Fibroblast of lung (primary cell): ENCODE measurements around the gene VPS54. TPM values are rescaled to one million over a fixed set of nuclear protein-coding genes. Genes with fewer than 3 reads are reported as not detected.
A peak's percentile ranks its signal among the peaks of the same experiment; 100 is the strongest.

ENCODE experiments used
- DNase-seq, 2 donors: peaks; one replicate each; pipeline versions ENCODE4 v3.0.0 to v3.0.0-alpha.2; 2010; ENCODE audit warnings: low read depth in 2 of 2
- H2AFZ ChIP-seq: 2 replicates; pipeline ENCODE4 v1.5.1; 2012; ENCODE audit warnings: low read length, control low read depth, inconsistent platforms
- H3K27ac ChIP-seq: 2 replicates; pipeline ENCODE4 v1.5.1; 2011; ENCODE audit warnings: low read length, control low read depth; ENCODE audit not compliant: insufficient read depth
- H3K27me3 ChIP-seq: 2 replicates; pipeline ENCODE4 v1.5.1; 2011; ENCODE audit warnings: mild to moderate bottlenecking, low read length; ENCODE audit not compliant: control insufficient read depth, insufficient read depth
- H3K36me3 ChIP-seq: 2 replicates; pipeline ENCODE4 v1.5.1; 2011; ENCODE audit warnings: low read length; ENCODE audit not compliant: control insufficient read depth, insufficient read depth
- H3K4me1 ChIP-seq: 2 replicates; pipeline ENCODE4 v1.5.1; 2011; ENCODE audit warnings: low read length; ENCODE audit not compliant: control insufficient read depth, insufficient read depth; ENCODE audit errors: extremely low read depth
- H3K4me2 ChIP-seq: 2 replicates; pipeline ENCODE4 v1.5.1; 2011; ENCODE audit warnings: low read length, control low read depth; ENCODE audit not compliant: insufficient read depth; ENCODE audit errors: extremely low read depth
- H3K4me3 ChIP-seq, 4 experiments: fragments of 200-600 bp in 1 of 4; sonication (generic) in 1 of 4; replicated peaks in 1 of 4; 2 replicates each; pipeline ENCODE4 v1.5.1; 2011 to 2016; ENCODE audit warnings: low read length in 4 of 4, low read depth in 3 of 4, mild to moderate bottlenecking in 3 of 4, control low read depth in 2 of 4, inconsistent platforms in 1 of 4, mixed read lengths in 1 of 4; ENCODE audit not compliant: insufficient read depth in 1 of 4; ENCODE audit errors: control extremely low read depth in 1 of 4
- H3K79me2 ChIP-seq: 2 replicates; pipeline ENCODE4 v1.5.1; 2012; ENCODE audit warnings: mild to moderate bottlenecking, low read length, inconsistent platforms; ENCODE audit not compliant: control insufficient read depth, insufficient read depth
- H3K9ac ChIP-seq: 2 replicates; pipeline ENCODE4 v1.5.1; 2011; ENCODE audit warnings: mild to moderate bottlenecking, low read length, control low read depth; ENCODE audit not compliant: insufficient read depth
- H3K9me3 ChIP-seq: 2 replicates; pipeline ENCODE4 v1.5.1; 2012; ENCODE audit warnings: low read depth, low read length; ENCODE audit not compliant: control insufficient read depth, insufficient read depth
- H4K20me1 ChIP-seq: 2 replicates; pipeline ENCODE4 v1.5.1; 2011; ENCODE audit warnings: low read length; ENCODE audit not compliant: control insufficient read depth, insufficient read depth; ENCODE audit errors: extremely low read depth
- CTCF ChIP-seq, 2 donors: IDR thresholded peaks in 1 of 2; conservative IDR thresholded peaks in 1 of 2; 1 replicate in 1 of 2; 2 replicates in 1 of 2; pipeline ENCODE4 v1.5.1; 2011 to 2012; ENCODE audit warnings: low read length in 2 of 2, control low read depth in 1 of 2, inconsistent platforms in 1 of 2, low read depth in 1 of 2, mild to moderate bottlenecking in 1 of 2
- EZH2 ChIP-seq: IDR thresholded peaks from 2 replicates; pipeline ENCODE4 v1.5.1; 2012; ENCODE audit warnings: low read length, control low read depth, mild to moderate bottlenecking; ENCODE audit errors: missing control alignments
- polyA minus RNA-seq: library from RNA; depleted of rRNA, polyadenylated mRNA; stranded (reverse); fragments of >200 nt; gene quantifications from 2 replicates; pipeline ENCODE4 v1.2.3, GENCODE V29; 2011; ENCODE audit warnings: low replicate concordance
- polyA plus RNA-seq, 2 donors: library from polyadenylated mRNA; depleted of rRNA in 1 of 2; stranded (reverse) in 1 of 2; unstranded in 1 of 2; fragments of >200 nt; gene quantifications; 2 replicates each; pipeline ENCODE4 v1.2.1, GENCODE V29; 2011 to 2012; ENCODE audit warnings: missing spikeins in 1 of 2
- total RNA-seq: library from RNA; depleted of rRNA; stranded (reverse); fragments of >200 nt; gene quantifications from 2 replicates; pipeline ENCODE4 v1.2.1, GENCODE V29; 2014

The VPS54 gene, protein sequence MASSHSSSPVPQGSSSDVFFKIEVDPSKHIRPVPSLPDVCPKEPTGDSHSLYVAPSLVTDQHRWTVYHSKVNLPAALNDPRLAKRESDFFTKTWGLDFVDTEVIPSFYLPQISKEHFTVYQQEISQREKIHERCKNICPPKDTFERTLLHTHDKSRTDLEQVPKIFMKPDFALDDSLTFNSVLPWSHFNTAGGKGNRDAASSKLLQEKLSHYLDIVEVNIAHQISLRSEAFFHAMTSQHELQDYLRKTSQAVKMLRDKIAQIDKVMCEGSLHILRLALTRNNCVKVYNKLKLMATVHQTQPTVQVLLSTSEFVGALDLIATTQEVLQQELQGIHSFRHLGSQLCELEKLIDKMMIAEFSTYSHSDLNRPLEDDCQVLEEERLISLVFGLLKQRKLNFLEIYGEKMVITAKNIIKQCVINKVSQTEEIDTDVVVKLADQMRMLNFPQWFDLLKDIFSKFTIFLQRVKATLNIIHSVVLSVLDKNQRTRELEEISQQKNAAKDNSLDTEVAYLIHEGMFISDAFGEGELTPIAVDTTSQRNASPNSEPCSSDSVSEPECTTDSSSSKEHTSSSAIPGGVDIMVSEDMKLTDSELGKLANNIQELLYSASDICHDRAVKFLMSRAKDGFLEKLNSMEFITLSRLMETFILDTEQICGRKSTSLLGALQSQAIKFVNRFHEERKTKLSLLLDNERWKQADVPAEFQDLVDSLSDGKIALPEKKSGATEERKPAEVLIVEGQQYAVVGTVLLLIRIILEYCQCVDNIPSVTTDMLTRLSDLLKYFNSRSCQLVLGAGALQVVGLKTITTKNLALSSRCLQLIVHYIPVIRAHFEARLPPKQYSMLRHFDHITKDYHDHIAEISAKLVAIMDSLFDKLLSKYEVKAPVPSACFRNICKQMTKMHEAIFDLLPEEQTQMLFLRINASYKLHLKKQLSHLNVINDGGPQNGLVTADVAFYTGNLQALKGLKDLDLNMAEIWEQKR
- total RNA-seq (25.7 and 29.7 TPM in 2 replicates), polyA plus RNA-seq (14.8 and 18.4 TPM in 2 replicates), polyA minus RNA-seq (3.2 and 3.7 TPM in 2 replicates)
- 11.9 and 12.0 TPM in 2 replicates for polyA plus RNA-seq (2012)

DNA sequence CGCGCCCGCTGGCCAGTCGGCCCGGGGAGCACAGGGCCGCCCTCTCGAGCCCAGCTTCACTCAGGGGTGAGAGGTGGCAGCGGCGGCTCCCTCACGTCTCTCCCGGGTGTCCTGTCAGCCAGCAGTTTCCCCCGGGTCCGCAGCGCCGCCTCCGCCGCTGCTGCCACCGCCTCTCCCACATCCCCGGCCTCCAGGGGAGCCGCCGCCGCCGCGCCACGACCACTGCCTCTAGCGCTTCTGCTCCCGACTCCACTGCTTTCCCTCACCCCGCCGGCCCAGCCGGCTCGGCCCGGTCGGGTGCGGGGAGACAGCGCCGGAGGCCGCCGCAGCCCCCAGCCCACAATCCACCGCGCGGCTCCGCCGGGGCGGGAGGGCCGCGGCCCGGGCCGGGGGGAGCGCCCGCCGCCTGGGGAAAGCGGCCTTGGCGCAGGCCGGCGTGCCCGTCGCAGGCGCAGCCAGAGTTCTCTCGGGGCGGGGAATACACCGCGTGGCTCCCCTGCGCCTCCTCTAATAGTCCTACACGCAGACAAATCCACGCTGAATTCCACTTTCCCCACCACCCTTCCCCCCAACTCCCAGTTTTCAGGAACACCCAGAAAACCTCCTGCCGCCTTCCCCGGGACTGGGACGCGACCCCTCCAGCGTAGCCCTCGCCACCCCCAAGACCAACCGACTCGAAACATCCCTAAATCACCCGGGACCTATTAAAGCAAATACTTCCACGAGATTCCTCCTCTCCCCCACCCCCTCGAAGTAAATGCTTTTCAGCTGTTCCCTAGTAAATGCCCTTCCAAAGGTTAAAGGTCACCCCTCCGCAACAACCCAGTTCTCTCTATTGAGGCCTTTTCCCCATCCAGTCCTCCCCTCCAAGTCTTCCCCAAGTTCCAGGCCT, at the start of gene VPS54:
Gene VPS54, minus strand, starts transcription at position 346 of the 892 bp plus-strand sequence. CDS start 35,429 bp downstream, outside the sequence.
- Histone ChIP-seq H3K27ac (peak within 1 kb of the TSS; percentile 92), H2AFZ (peak within 1 kb of the TSS; percentile 89), H3K9me3 (no peaks in the 10 kb centered on the region), H3K9ac (peak within 1 kb of the TSS; percentile 82), H3K4me1 (peaks cover 3% of the 10 kb centered on the region), H3K4me3 (peak within 1 kb of the TSS; percentile 67 to 94 (median 80)), H3K4me2 (peak within 1 kb of the TSS; percentile 89), H3K36me3 (no peaks in the 10 kb centered on the region), H3K27me3 (no peaks in the 10 kb centered on the region), H4K20me1 (no peaks in the 10 kb centered on the region), H3K79me2 (peaks cover 42% of the 10 kb centered on the region)
- peak; percentile 64 to 78 for DNase-seq
- TF ChIP-seq EZH2 (no peak), CTCF (conservative IDR thresholded peaks at IDR 0.05 in 1 of 2, IDR thresholded peaks at IDR 0.05 in 1 of 2; ENCODE audit: low read depth in 1 of 2, low read length in 2 of 2) (no peak)

GRCh38 chr2:64067326-64067725, 48.1 kb upstream of the VPS54 start:
- no peak overlapping the region for H3K4me2 ChIP-seq
- H2AFZ ChIP-seq = no peak overlapping the region
- H3K27me3 ChIP-seq = no peaks in the 10 kb centered on the region
- H3K79me2 ChIP-seq = no peaks in the 10 kb centered on the region
- H3K36me3 ChIP-seq = no peaks in the 10 kb centered on the region
- TF ChIP-seq EZH2 (no peak), CTCF (conservative IDR thresholded peaks at IDR 0.05 in 1 of 2, IDR thresholded peaks at IDR 0.05 in 1 of 2; ENCODE audit: low read depth in 1 of 2, low read length in 2 of 2) (no peak)
- H3K27ac ChIP-seq = no peak overlapping the region
- no peaks in the 10 kb centered on the region for H3K9me3 ChIP-seq
- H3K4me1 ChIP-seq = peaks cover 10% of the 10 kb centered on the region
- no peak overlapping the region for H3K4me3 ChIP-seq
- H3K9ac ChIP-seq = no peak overlapping the region
- no peaks in the 10 kb centered on the region for H4K20me1 ChIP-seq
- no peak for DNase-seq
